ENCODE measurements around the gene ARHGAP31.

GRCh38 chr3:119428538-119428937 is 134.4 kb downstream of the ARHGAP31 start:
- no peak for TF ChIP-seq CTCF (IDR thresholded peaks at IDR 0.05; ENCODE audit: insufficient read depth, low read length)
- no peak for TF ChIP-seq POLR2AphosphoS5 (IDR thresholded peaks at IDR 0.05; ENCODE audit: low read depth)
- no peak for TF ChIP-seq REST (IDR thresholded peaks at IDR 0.05; ENCODE audit: insufficient replicate concordance, low read depth)
- TF ChIP-seq GABPA (IDR thresholded peaks at IDR 0.05; ENCODE audit: low read depth): no peak
